ENCODE data around the gene RETSAT. TPM values are rescaled to one million over a fixed set of nuclear protein-coding genes. Genes with fewer than 3 reads are reported as not detected.
"Not testable (repeated sequence)": the region's sequence is repeated elsewhere in the genome, so short reads cannot be mapped to it uniquely, and the experiment has no call there.

RETSAT gene
- total and polyA plus RNA-seq, 2 of the 4 experiments (the other 2 are of a cell fraction), result 25.6 to 32.3 TPM

DNA sequence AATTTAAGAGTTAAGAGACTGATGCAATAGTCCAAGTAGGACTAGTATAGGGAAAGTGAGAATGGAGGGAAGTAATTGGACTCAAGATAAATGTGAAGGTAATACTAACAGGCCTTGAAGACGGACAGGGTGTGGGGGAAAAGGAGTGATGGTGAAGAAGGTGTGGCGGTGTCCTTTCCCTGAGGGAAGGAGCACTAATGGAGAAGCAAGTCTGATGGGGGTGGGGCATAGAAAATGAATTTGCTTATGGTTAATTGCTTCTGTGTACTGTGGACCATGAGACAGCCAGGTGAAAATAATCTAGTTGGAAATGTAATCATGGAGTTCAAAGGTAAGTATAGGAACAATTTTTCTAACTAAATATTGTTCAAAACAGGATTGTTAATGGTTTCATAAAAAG, 19.4 kb downstream of the RETSAT start:
- in situ Hi-C loops (cut with MboI; ENCODE audit: low sequenced_read_pairs), result no loop called here
- 43% methylated on average over 2 of the region's 2 CpGs; no CpG with 5 or more reads in 1 of the 2 experiments for WGBS, 2 experiments (ENCODE audit: extremely low coverage in 2 of 2, insufficient read length in 1 of 2)
- Histone ChIP-seq H3K23ac (ENCODE audit: low read depth, low read length) (no peak overlapping the region), H4K8ac (ENCODE audit: low read depth in 2 of 2, low read length in 2 of 2) (no peak overlapping the region), H4K91ac (ENCODE audit: insufficient read depth, low read depth, low read length) (no peak overlapping the region), H3K27me3 (ENCODE audit: control insufficient read depth, insufficient read depth, low read length) (peaks cover 6% of the 10 kb centered on the region), H2BK120ac (ENCODE audit: low read depth, low read length) (no peak overlapping the region), H3K36me3 (ENCODE audit: control insufficient read depth, insufficient read depth, low read length) (no peaks in the 10 kb centered on the region), H3K4me3 (ENCODE audit: insufficient read depth, low read depth, low read length) (no peak overlapping the region), H3K18ac (ENCODE audit: low read depth, low read length) (no peak overlapping the region), H2BK5ac (ENCODE audit: low read depth, low read length, poor library complexity, severe bottlenecking) (no peak overlapping the region), H3K56ac (ENCODE audit: extremely low read depth, insufficient read depth, low read length) (no peak overlapping the region), H3K4me2 (ENCODE audit: low read depth, low read length) (no peak overlapping the region), H3K79me1 (ENCODE audit: low read depth in 1 of 2, low read length in 2 of 2) (no peaks in the 10 kb centered on the region), H4K5ac (ENCODE audit: low read depth, low read length) (no peak overlapping the region), H3K4me1 (ENCODE audit: control insufficient read depth, insufficient read depth, low read length) (no peaks in the 10 kb centered on the region), H4K20me1 (ENCODE audit: insufficient read depth, low read length) (no peaks in the 10 kb centered on the region), H2AFZ (replicated peaks; ENCODE audit: low read length, poor library complexity) (no peak overlapping the region), H3K9me1 (ENCODE audit: insufficient read depth, low read length) (no peaks in the 10 kb centered on the region), H2AK5ac (ENCODE audit: low read depth, low read length) (no peak overlapping the region), H3K27ac (ENCODE audit: insufficient read depth, low read length) (no peak overlapping the region), H3K9ac (ENCODE audit: low read depth, low read length) (no peak overlapping the region), H2BK20ac (ENCODE audit: low read depth, low read length) (no peak overlapping the region), H3K14ac (replicated peaks; ENCODE audit: low read depth, low read length) (no peak overlapping the region), H3K4ac (ENCODE audit: low read depth, low read length) (no peak overlapping the region), H3K9me3 (ENCODE audit: control insufficient read depth, insufficient read depth, low read length) (no peaks in the 10 kb centered on the region), H2AK9ac (replicated peaks; ENCODE audit: low read depth, low read length, poor library complexity) (no peak overlapping the region), H2BK15ac (ENCODE audit: low read depth, low read length) (no peak overlapping the region)
- no TSS peak for BruUV-seq (replicated peaks)
- POLR2A ChIA-PET (ENCODE audit: unreplicated experiment), result no interaction called here
- ATAC-seq (ENCODE audit: low read depth) (no peak), DNase-seq (no peak)
- TF ChIP-seq RAD21 (IDR thresholded peaks at IDR 0.05; ENCODE audit: low read length), result no peak
- intact Hi-C loops (cut with micrococcal nuclease), result no loop called here
- CTCF ChIA-PET, result no interaction called here
- dilution Hi-C loops (cut with HindIII; ENCODE audit: low sequenced_read_pairs, unreplicated experiment), result no loop called here

DNA sequence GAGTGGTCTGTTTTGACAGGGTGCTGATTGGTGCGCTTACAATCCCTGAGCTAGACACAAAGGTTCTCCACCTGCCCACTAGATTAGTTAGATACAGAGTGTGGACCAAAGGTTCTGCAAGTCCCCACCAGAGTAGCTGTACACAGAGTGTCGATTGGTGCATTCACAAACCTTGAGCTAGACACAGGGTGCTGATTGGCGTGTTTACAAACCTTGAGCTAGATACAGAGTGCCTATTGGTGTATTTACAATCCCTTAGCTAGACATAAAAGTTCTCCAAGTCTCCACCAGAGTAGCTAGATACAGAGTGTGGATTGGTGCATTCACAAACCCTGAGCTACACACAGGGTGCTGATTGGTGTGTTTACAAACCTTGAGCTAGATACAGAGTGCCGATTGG, 20.5 kb downstream of the RETSAT start:
- H3K18ac ChIP-seq (ENCODE audit: low read depth, low read length); H2BK120ac ChIP-seq (ENCODE audit: low read depth, low read length); H3K36me3 ChIP-seq (ENCODE audit: control insufficient read depth, insufficient read depth, low read length); BruUV-seq (replicated peaks); H4K8ac ChIP-seq (ENCODE audit: low read depth in 2 of 2, low read length in 2 of 2); H3K9ac ChIP-seq (ENCODE audit: low read depth, low read length); H3K9me3 ChIP-seq (ENCODE audit: control insufficient read depth, insufficient read depth, low read length); intact Hi-C loops (cut with micrococcal nuclease); DNase-seq; H3K27ac ChIP-seq (ENCODE audit: insufficient read depth, low read length); H4K20me1 ChIP-seq (ENCODE audit: insufficient read depth, low read length); H4K91ac ChIP-seq (ENCODE audit: insufficient read depth, low read depth, low read length); H3K79me1 ChIP-seq (ENCODE audit: low read depth in 1 of 2, low read length in 2 of 2); H3K4me1 ChIP-seq (ENCODE audit: control insufficient read depth, insufficient read depth, low read length); H3K27me3 ChIP-seq (ENCODE audit: control insufficient read depth, insufficient read depth, low read length); H2AK9ac ChIP-seq (replicated peaks; ENCODE audit: low read depth, low read length, poor library complexity); H3K23ac ChIP-seq (ENCODE audit: low read depth, low read length); H3K4me2 ChIP-seq (ENCODE audit: low read depth, low read length); H2AK5ac ChIP-seq (ENCODE audit: low read depth, low read length); H2BK20ac ChIP-seq (ENCODE audit: low read depth, low read length); ATAC-seq (ENCODE audit: low read depth); dilution Hi-C loops (cut with HindIII; ENCODE audit: low sequenced_read_pairs, unreplicated experiment); H2AFZ ChIP-seq (replicated peaks; ENCODE audit: low read length, poor library complexity); H2BK15ac ChIP-seq (ENCODE audit: low read depth, low read length); POLR2A ChIA-PET (ENCODE audit: unreplicated experiment); H3K56ac ChIP-seq (ENCODE audit: extremely low read depth, insufficient read depth, low read length); H4K5ac ChIP-seq (ENCODE audit: low read depth, low read length); in situ Hi-C loops (cut with MboI; ENCODE audit: low sequenced_read_pairs); H2BK5ac ChIP-seq (ENCODE audit: low read depth, low read length, poor library complexity, severe bottlenecking); CTCF ChIA-PET; H3K4ac ChIP-seq (ENCODE audit: low read depth, low read length); H3K9me1 ChIP-seq (ENCODE audit: insufficient read depth, low read length); H3K4me3 ChIP-seq (ENCODE audit: insufficient read depth, low read depth, low read length); H3K14ac ChIP-seq (replicated peaks; ENCODE audit: low read depth, low read length): not testable (repeated sequence)
- no CpG with 5 or more reads among the region's 4 CpGs for WGBS, 2 experiments (ENCODE audit: extremely low coverage in 2 of 2, insufficient read length in 1 of 2)

All from IMR-90 (cell line).